H9 (cell line): ENCODE data around the gene EXOC6. TPM values are rescaled to one million over a fixed set of nuclear protein-coding genes. Genes with fewer than 3 reads are reported as not detected.

Experiments used
- DNase-seq: peaks from one replicate; pipeline ENCODE4 v3.0.0-alpha.2; 2017
- H2AFZ ChIP-seq: one replicate; pipeline ENCODE4 v1.6.1; 2013; ENCODE audit warnings: mild to moderate bottlenecking, low read length, control low read depth, moderate library complexity
- H2AK5ac ChIP-seq: 2 replicates; pipeline ENCODE4 v1.6.1; 2013; ENCODE audit warnings: low read length, control low read depth, mixed read lengths; ENCODE audit not compliant: insufficient read length
- H2BK120ac ChIP-seq: one replicate; pipeline ENCODE4 v1.6.1; 2013; ENCODE audit warnings: low read depth, mild to moderate bottlenecking, low read length, control low read depth, inconsistent platforms; ENCODE audit not compliant: poor library complexity, severe bottlenecking
- H2BK12ac ChIP-seq: 2 replicates; pipeline ENCODE4 v1.6.1; 2013; ENCODE audit warnings: low read length, control low read depth, mixed read lengths, low read depth; ENCODE audit not compliant: insufficient read length
- H2BK15ac ChIP-seq: 2 replicates; pipeline ENCODE4 v1.6.1; 2013; ENCODE audit warnings: low read depth, low read length, control low read depth
- H2BK20ac ChIP-seq: one replicate; pipeline ENCODE4 v1.6.1; 2013; ENCODE audit warnings: low read depth, mild to moderate bottlenecking, low read length, control low read depth, inconsistent platforms; ENCODE audit not compliant: poor library complexity, severe bottlenecking
- H2BK5ac ChIP-seq: 2 replicates; pipeline ENCODE4 v1.6.1; 2013; ENCODE audit warnings: low read length, control low read depth, mixed read lengths; ENCODE audit not compliant: insufficient read length
- H3K14ac ChIP-seq: 2 replicates; pipeline ENCODE4 v1.6.1; 2013; ENCODE audit warnings: low read length, control low read depth; ENCODE audit not compliant: insufficient read depth
- H3K18ac ChIP-seq: 2 replicates; pipeline ENCODE4 v1.6.1; 2013; ENCODE audit warnings: low read depth, mild to moderate bottlenecking, mixed read lengths, low read length, control low read depth; ENCODE audit not compliant: insufficient read length
- H3K23ac ChIP-seq: 2 replicates; pipeline ENCODE4 v1.6.1; 2013; ENCODE audit warnings: low read length, control low read depth, mixed read lengths, low read depth; ENCODE audit not compliant: insufficient read length
- H3K23me2 ChIP-seq: 2 replicates; pipeline ENCODE4 v1.6.1; 2013; ENCODE audit warnings: low read depth, mild to moderate bottlenecking, mixed read lengths, low read length, control low read depth; ENCODE audit not compliant: insufficient read length, poor library complexity, severe bottlenecking
- H3K27ac ChIP-seq: 2 replicates; pipeline ENCODE4 v1.5.1; 2013; ENCODE audit warnings: low read length, control low read depth, mixed read lengths, low read depth; ENCODE audit not compliant: insufficient read length
- H3K27me3 ChIP-seq: 2 replicates; pipeline ENCODE4 v1.6.1; 2013; ENCODE audit warnings: low read length, control low read depth, inconsistent platforms; ENCODE audit not compliant: insufficient read depth
- H3K4ac ChIP-seq: 2 replicates; pipeline ENCODE4 v1.6.1; 2013; ENCODE audit warnings: low read depth, mild to moderate bottlenecking, control low read depth, inconsistent platforms, low read length, moderate library complexity
- H3K4me1 ChIP-seq: 2 replicates; pipeline ENCODE4 v1.6.1; 2013; ENCODE audit warnings: low read length, control low read depth, inconsistent platforms; ENCODE audit not compliant: insufficient read depth
- H3K4me2 ChIP-seq: 2 replicates; pipeline ENCODE4 v1.6.1; 2013; ENCODE audit warnings: low read length, control low read depth, mixed read lengths; ENCODE audit not compliant: insufficient read length, insufficient read depth
- H3K56ac ChIP-seq: 2 replicates; pipeline ENCODE4 v1.6.1; 2013; ENCODE audit warnings: low read depth, mild to moderate bottlenecking, mixed read lengths, low read length, control low read depth; ENCODE audit not compliant: insufficient read length
- H3K79me1 ChIP-seq: 2 replicates; pipeline ENCODE4 v1.6.1; 2013; ENCODE audit warnings: low read depth, mild to moderate bottlenecking, moderate library complexity, low read length, control low read depth, inconsistent platforms; ENCODE audit not compliant: insufficient read depth, poor library complexity, severe bottlenecking
- H3K79me2 ChIP-seq: 2 replicates; pipeline ENCODE4 v1.6.1; 2013; ENCODE audit warnings: low read length, control low read depth, inconsistent platforms; ENCODE audit not compliant: insufficient read depth
- H3K9ac ChIP-seq: 2 replicates; pipeline ENCODE4 v1.6.1; 2013; ENCODE audit warnings: low read length, control low read depth, mixed read lengths; ENCODE audit not compliant: insufficient read length; ENCODE audit errors: extremely low read depth
- H3K9me3 ChIP-seq: one replicate; pipeline ENCODE4 v1.6.1; 2013; ENCODE audit warnings: low read depth, low read length, inconsistent platforms; ENCODE audit not compliant: control insufficient read depth
- H3T11ph ChIP-seq: one replicate; pipeline ENCODE4 v1.6.1; 2013; ENCODE audit warnings: mild to moderate bottlenecking, low read length, control low read depth, inconsistent platforms
- H4K20me1 ChIP-seq: one replicate; pipeline ENCODE4 v1.6.1; 2013; ENCODE audit not compliant: control insufficient read depth, insufficient read length, insufficient read depth
- H4K5ac ChIP-seq: 2 replicates; pipeline ENCODE4 v1.6.1; 2013; ENCODE audit warnings: low read depth, mild to moderate bottlenecking, mixed read lengths, low read length, control low read depth; ENCODE audit not compliant: insufficient read length
- H4K8ac ChIP-seq: replicated peaks from 2 replicates; pipeline ENCODE4 v1.6.1; 2013; ENCODE audit warnings: low read length, control low read depth, mixed read lengths, low read depth; ENCODE audit not compliant: insufficient read length
- H4K91ac ChIP-seq: 2 replicates; pipeline ENCODE4 v1.6.1; 2013; ENCODE audit warnings: low read depth, mild to moderate bottlenecking, moderate library complexity, mixed read lengths, low read length, control low read depth; ENCODE audit not compliant: insufficient read length
- H3K27ac Mint-ChIP-seq, 3 experiments: 2 replicates in 2 of 3; 3 replicates in 1 of 3; pipeline ENCODE4 v1.8.0; 2020 to 2021; ENCODE audit warnings: mixed read lengths in 3 of 3, mild to moderate bottlenecking in 1 of 3, moderate library complexity in 1 of 3
- H3K27me3 Mint-ChIP-seq: 2 replicates; pipeline ENCODE4 v1.8.0; 2021; ENCODE audit warnings: low read depth, mild to moderate bottlenecking, moderate library complexity, mixed read lengths
- H3K36me3 Mint-ChIP-seq, 3 experiments: 2 replicates in 2 of 3; 3 replicates in 1 of 3; pipeline ENCODE4 v1.8.0; 2020 to 2021; ENCODE audit warnings: low read depth in 3 of 3, mixed read lengths in 3 of 3; ENCODE audit not compliant: insufficient read depth in 1 of 3
- H3K4me1 Mint-ChIP-seq, 2 experiments: 2 replicates each; pipeline ENCODE4 v1.8.0; 2020; ENCODE audit warnings: mixed read lengths in 2 of 2
- H3K4me3 Mint-ChIP-seq, 2 experiments: 2 replicates in 1 of 2; 3 replicates in 1 of 2; pipeline ENCODE4 v1.8.0; 2020 to 2021; ENCODE audit warnings: mild to moderate bottlenecking in 2 of 2, mixed read lengths in 2 of 2, moderate library complexity in 1 of 2
- H3K9me3 Mint-ChIP-seq, 2 experiments: 2 replicates in 1 of 2; 3 replicates in 1 of 2; pipeline ENCODE4 v1.8.0; 2020; ENCODE audit warnings: mild to moderate bottlenecking in 2 of 2, mixed read lengths in 2 of 2, moderate library complexity in 1 of 2
- WGBS: extraction: QIAGEN DNeasy Blood & Tissue Kit; methylation state at CpG from one replicate; pipeline ENCODE4 v1.1.7; 2013; ENCODE audit warnings: missing lambda C conversion rate, low lambda C conversion rate, mixed read lengths; ENCODE audit not compliant: insufficient read length; ENCODE audit errors: extremely low coverage; 5-methylcytosine and 5-hydroxymethylcytosine counted together
- total RNA-seq: library from RNA; stranded (reverse); gene quantifications from 2 replicates; pipeline ENCODE4 v1.2.1, GENCODE V29; 2021
- TF ChIP-seq, protein P1 (sequence below): fragments of 200-600 bp; sonication (generic); conservative IDR thresholded peaks from 3 replicates; pipeline ENCODE4 v1.8.0; 2021; ENCODE audit warnings: antibody characterized with exemption, mild to moderate bottlenecking

The EXOC6 gene
- total RNA-seq, 1 experiment from 2014 or later: 9.0 TPM

DNA sequence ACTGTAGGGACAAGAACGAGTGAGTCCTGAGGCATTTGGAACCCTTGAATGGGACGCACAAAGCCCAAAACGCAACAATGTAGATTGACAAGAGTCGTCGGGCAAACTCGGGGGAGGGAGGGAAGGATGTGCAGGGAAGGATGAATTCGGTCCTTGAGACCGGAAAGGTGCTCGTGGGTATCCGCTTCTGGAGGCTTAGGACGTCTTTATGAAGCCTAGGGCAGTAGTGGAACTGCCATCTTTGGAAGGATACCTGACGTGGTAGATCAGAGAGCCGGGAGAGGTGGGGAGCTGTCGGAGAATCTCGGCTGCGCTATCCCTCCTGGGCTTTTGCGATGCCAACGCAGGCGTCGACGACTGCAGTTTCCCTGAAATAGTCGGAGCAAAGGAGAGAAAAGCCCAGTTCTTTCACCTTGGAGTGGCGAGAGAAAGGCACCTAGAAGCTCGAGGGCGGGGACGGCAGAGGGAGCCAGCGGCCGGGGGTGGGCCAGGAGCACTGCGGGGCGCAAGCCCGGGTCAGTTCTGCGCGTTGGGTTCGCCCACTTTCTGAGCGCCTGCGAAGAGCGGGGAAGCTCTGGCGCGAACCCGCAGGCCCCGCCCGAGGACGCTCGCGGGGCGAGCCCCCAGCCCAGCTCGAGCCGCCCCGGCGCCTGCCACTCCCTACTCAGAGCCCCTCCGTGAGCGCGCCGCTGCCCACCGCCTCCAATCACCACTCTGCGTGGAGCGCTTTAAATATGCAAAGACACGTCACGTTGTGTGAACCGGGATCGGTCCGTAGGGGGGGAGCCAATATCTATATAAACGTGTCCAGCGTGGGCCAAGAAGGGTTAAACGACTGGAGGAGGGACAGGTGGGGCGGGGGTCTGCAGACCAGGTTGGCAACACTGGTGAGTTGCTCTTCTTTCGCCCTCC is 211.9 kb downstream of the EXOC6 start, which contains the start of gene CYP26C1:
TSS of gene CYP26C1 (plus strand) at position 824 of the 912 bp plus-strand sequence. CDS start 466 bp downstream, outside the sequence.
- Histone ChIP-seq H2BK12ac (no peak within 1 kb of the TSS), H4K8ac (no peak within 1 kb of the TSS), H3K14ac (no peak within 1 kb of the TSS; the same call in 1 of the 2 replicates), H3K79me2 (no peaks in the 10 kb centered on the region), H3K27ac (no peak within 1 kb of the TSS), H2BK5ac (no peak within 1 kb of the TSS), H3K56ac (no peak within 1 kb of the TSS), H3K27me3 (peaks cover 53% of the 10 kb centered on the region), H3K79me1 (no peaks in the 10 kb centered on the region), H3K9ac (no peak within 1 kb of the TSS), H2AFZ (no peak within 1 kb of the TSS), H3K9me3 (no peaks in the 10 kb centered on the region), H2AK5ac (no peak within 1 kb of the TSS), H2BK120ac (no peak within 1 kb of the TSS), H3K4me1 (no peaks in the 10 kb centered on the region), H4K20me1 (no peaks in the 10 kb centered on the region), H2BK15ac (no peak within 1 kb of the TSS), H2BK20ac (no peak within 1 kb of the TSS), H4K91ac (no peak within 1 kb of the TSS), H3K4me2 (peak within 1 kb of the TSS; percentile 35), H3K23ac (no peak within 1 kb of the TSS), H4K5ac (no peak within 1 kb of the TSS), H3T11ph (no peak within 1 kb of the TSS), H3K18ac (no peak within 1 kb of the TSS), H3K4ac (no peak within 1 kb of the TSS), H3K23me2 (no peaks in the 10 kb centered on the region)
- Mint-ChIP-seq H3K27ac (no peak within 1 kb of the TSS), H3K4me1 (peaks cover 27 to 45% of the 10 kb centered on the region in 2 experiments), H3K27me3 (peaks cover 63% of the 10 kb centered on the region), H3K4me3 (peak within 1 kb of the TSS; percentile 55 to 78), H3K9me3 (peaks cover 3 to 8% of the 10 kb centered on the region in 2 experiments; a peak in 3 of 5 replicates), H3K36me3 (peaks cover 0 to 14% (median 5%) of the 10 kb centered on the region in 3 experiments; a peak in 5 of 7 replicates)
- DNase-seq: peak; percentile 47
- WGBS: no CpG with 5 or more reads among the region's 67 CpGs
- TF ChIP-seq, protein P1, sequence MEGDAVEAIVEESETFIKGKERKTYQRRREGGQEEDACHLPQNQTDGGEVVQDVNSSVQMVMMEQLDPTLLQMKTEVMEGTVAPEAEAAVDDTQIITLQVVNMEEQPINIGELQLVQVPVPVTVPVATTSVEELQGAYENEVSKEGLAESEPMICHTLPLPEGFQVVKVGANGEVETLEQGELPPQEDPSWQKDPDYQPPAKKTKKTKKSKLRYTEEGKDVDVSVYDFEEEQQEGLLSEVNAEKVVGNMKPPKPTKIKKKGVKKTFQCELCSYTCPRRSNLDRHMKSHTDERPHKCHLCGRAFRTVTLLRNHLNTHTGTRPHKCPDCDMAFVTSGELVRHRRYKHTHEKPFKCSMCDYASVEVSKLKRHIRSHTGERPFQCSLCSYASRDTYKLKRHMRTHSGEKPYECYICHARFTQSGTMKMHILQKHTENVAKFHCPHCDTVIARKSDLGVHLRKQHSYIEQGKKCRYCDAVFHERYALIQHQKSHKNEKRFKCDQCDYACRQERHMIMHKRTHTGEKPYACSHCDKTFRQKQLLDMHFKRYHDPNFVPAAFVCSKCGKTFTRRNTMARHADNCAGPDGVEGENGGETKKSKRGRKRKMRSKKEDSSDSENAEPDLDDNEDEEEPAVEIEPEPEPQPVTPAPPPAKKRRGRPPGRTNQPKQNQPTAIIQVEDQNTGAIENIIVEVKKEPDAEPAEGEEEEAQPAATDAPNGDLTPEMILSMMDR: no peak; the same call in 2 of the 3 replicates
